ENCODE measurements around the gene LYAR. TPM values are rescaled to one million over a fixed set of nuclear protein-coding genes. Genes with fewer than 3 reads are reported as not detected.
A peak's percentile ranks its signal among the peaks of the same experiment; 100 is the strongest.

The LYAR gene
- total RNA-seq, 1 donor from 2014 or later = 25.3 TPM

DNA sequence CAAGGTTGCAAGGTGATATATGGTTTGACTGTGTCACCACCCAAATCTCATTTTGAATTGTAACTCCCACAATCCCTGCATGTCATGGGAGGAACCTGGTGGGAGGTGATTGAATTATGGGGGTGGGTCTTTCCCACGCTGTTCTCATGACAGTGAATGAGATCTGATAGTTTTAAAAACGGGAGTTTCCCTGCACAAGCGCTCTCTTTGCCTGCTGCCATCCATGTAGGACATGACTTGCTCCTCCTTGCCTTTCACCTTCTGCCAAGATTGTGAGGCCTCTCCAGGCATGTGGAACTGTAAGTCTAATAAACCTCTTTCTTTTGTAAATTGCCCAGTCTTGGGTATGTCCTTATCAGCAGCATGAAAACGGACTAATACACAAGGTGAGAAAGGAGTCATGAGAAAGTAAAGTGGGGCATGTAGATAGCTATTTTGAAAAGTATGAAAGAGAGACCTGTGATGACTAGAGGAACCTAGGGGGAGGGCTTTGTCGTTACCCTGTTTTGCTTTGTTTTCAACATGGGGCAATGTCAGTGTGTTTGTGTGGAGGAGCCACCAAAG lies 6.4 kb upstream of the LYAR start:
- no peaks in the 10 kb centered on the region for H3K27me3 ChIP-seq (ENCODE audit: control insufficient read depth, insufficient read depth, low read length)
- TF ChIP-seq, protein P1, sequence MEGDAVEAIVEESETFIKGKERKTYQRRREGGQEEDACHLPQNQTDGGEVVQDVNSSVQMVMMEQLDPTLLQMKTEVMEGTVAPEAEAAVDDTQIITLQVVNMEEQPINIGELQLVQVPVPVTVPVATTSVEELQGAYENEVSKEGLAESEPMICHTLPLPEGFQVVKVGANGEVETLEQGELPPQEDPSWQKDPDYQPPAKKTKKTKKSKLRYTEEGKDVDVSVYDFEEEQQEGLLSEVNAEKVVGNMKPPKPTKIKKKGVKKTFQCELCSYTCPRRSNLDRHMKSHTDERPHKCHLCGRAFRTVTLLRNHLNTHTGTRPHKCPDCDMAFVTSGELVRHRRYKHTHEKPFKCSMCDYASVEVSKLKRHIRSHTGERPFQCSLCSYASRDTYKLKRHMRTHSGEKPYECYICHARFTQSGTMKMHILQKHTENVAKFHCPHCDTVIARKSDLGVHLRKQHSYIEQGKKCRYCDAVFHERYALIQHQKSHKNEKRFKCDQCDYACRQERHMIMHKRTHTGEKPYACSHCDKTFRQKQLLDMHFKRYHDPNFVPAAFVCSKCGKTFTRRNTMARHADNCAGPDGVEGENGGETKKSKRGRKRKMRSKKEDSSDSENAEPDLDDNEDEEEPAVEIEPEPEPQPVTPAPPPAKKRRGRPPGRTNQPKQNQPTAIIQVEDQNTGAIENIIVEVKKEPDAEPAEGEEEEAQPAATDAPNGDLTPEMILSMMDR (IDR thresholded peaks at IDR 0.05; ENCODE audit: insufficient read depth, low read length, severe bottlenecking) = no peak
- no peak overlapping the region for H3K4me3 ChIP-seq (ENCODE audit: low read depth, low read length)
- DNase-seq (ENCODE audit: low read depth) = no peak
- peaks cover 2% of the 10 kb centered on the region for H3K36me3 ChIP-seq (ENCODE audit: control insufficient read depth, insufficient read depth, low read length)
- FAIRE-seq = no peak

DNA sequence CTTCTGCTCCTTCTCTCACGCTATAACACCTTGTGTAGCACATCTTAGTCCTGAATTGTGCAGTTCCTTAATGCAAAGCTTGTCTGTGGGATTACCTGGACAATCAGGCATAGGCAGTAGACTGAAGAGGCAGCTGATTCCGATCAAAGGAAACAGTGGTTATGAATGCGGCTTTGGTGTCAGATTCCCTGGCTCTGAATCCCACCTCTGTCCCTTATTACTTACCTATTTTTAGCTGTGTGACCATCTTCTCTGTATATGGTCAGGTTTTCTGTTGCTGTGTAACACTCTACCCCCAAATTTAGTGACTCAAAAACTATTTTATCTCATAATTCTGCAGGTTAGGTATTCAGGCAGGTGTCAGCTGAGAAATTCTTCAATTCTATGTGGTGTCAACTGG lies 3.3 kb upstream of the LYAR start:
- FAIRE-seq (no peak), DNase-seq (ENCODE audit: low read depth) (no peak)
- H3K36me3 ChIP-seq (ENCODE audit: control insufficient read depth, insufficient read depth, low read length) = peaks cover 2% of the 10 kb centered on the region
- H3K4me3 ChIP-seq (ENCODE audit: low read depth, low read length) = no peak overlapping the region
- no peaks in the 10 kb centered on the region for H3K27me3 ChIP-seq (ENCODE audit: control insufficient read depth, insufficient read depth, low read length)
- TF ChIP-seq, protein P1 (IDR thresholded peaks at IDR 0.05; ENCODE audit: insufficient read depth, low read length, severe bottlenecking) = no peak

DNA sequence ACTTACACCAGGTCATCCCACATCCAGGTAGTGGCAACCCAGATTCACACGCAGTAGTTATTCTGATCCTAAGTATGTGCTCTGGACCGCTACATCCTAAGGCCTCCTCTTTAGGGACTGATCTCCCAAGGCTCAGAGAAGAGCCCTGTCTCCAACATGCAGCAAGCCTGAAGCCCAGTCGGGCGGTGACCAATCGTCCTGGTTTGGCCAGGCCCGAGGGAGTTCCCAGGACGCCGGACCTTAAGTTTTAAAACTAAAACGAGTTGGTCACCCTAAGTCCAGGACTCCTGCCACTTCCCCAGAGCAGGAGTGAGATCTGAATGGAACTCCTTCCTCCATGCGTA lies 385 bp downstream of the LYAR start:
- peaks cover 9% of the 10 kb centered on the region for H3K36me3 ChIP-seq (ENCODE audit: control insufficient read depth, insufficient read depth, low read length)
- H3K27me3 ChIP-seq (ENCODE audit: control insufficient read depth, insufficient read depth, low read length) = no peaks in the 10 kb centered on the region
- peak overlapping the region; percentile 90 for H3K4me3 ChIP-seq (ENCODE audit: low read depth, low read length)
- TF ChIP-seq, protein P1 (IDR thresholded peaks at IDR 0.05; ENCODE audit: insufficient read depth, low read length, severe bottlenecking) = no peak
- DNase-seq (ENCODE audit: low read depth) (peak; percentile 20), FAIRE-seq (no peak)

DNA sequence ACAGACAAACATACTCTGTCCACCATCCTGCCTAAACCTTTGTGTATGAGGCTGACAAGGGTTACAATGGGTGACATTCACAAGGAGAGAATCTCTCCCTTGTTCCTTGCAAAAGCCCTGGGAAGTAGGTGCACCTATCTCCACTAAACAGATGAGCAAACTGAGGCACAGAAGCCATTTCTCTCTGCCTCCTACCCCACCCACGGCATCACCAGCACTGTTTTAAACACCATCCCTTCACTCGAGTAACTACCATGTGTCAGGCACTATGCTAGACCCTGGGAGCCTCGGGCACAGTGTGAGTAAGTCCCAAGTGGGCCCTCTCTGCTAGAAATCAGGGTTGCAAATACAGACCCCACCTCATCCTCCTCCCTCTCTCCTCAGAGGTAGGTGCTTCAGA lies 899 bp downstream of the LYAR start:
- FAIRE-seq (no peak), DNase-seq (ENCODE audit: low read depth) (no peak)
- TF ChIP-seq, protein P1 (IDR thresholded peaks at IDR 0.05; ENCODE audit: insufficient read depth, low read length, severe bottlenecking) = no peak
- Histone ChIP-seq H3K4me3 (ENCODE audit: low read depth, low read length) (peak overlapping the region; percentile 90), H3K27me3 (ENCODE audit: control insufficient read depth, insufficient read depth, low read length) (no peaks in the 10 kb centered on the region), H3K36me3 (ENCODE audit: control insufficient read depth, insufficient read depth, low read length) (peaks cover 9% of the 10 kb centered on the region)

DNA sequence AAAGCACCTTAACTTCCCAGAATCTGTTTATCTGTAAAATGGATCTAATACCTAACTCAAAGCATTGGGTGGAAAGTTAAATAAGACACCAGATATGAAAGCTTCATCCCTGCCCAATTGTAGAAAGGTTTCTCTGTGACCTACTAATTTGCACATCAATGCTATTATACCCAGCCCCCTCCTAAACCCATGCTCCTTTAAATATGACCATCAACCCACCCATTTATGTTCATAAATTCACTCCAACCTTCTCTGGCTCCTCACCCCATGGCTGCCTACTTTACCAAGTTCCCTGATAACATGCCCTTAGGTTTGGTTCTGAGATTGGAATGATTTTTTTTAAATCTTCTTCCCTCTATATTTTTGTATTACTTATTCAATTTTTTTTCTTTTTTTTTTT lies 1.9 kb downstream of the LYAR start:
- Histone ChIP-seq H3K36me3 (ENCODE audit: control insufficient read depth, insufficient read depth, low read length) (peaks cover 9% of the 10 kb centered on the region), H3K27me3 (ENCODE audit: control insufficient read depth, insufficient read depth, low read length) (no peaks in the 10 kb centered on the region), H3K4me3 (ENCODE audit: low read depth, low read length) (no peak overlapping the region)
- FAIRE-seq (no peak), DNase-seq (ENCODE audit: low read depth) (no peak)
- TF ChIP-seq, protein P1 (IDR thresholded peaks at IDR 0.05; ENCODE audit: insufficient read depth, low read length, severe bottlenecking) = no peak

Measured in bronchial epithelial cell (primary cell).